ENCODE measurements around the gene PTHLH.

PTHLH gene

DNA sequence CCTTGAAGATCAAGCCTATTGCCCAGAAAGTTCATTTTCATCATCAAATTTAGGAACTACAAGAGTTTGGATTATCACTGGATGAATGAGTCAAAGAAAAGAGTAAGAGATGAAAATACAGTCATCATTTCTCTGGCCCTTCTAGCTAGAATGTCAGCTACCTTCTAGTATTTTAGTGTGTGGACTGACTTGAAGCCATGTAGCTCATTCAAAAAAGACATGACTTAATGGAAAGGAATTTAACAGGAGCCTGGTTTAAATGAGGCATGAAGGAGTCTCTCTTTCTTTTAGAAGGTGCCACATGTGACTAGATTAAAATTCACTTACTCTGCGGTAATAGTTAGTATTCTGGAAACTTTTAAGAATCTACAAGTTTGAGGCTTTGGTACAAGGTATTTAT, 7.1 kb downstream of the PTHLH start:
- H3K4me3 ChIP-seq (ENCODE audit: low read depth, low read length) = no peak overlapping the region
- TF ChIP-seq, protein P1, sequence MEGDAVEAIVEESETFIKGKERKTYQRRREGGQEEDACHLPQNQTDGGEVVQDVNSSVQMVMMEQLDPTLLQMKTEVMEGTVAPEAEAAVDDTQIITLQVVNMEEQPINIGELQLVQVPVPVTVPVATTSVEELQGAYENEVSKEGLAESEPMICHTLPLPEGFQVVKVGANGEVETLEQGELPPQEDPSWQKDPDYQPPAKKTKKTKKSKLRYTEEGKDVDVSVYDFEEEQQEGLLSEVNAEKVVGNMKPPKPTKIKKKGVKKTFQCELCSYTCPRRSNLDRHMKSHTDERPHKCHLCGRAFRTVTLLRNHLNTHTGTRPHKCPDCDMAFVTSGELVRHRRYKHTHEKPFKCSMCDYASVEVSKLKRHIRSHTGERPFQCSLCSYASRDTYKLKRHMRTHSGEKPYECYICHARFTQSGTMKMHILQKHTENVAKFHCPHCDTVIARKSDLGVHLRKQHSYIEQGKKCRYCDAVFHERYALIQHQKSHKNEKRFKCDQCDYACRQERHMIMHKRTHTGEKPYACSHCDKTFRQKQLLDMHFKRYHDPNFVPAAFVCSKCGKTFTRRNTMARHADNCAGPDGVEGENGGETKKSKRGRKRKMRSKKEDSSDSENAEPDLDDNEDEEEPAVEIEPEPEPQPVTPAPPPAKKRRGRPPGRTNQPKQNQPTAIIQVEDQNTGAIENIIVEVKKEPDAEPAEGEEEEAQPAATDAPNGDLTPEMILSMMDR (IDR thresholded peaks at IDR 0.05; ENCODE audit: insufficient read depth, low read depth, low read length, missing control alignments) = no peak
- no peak for DNase-seq (ENCODE audit: low read depth)

DNA sequence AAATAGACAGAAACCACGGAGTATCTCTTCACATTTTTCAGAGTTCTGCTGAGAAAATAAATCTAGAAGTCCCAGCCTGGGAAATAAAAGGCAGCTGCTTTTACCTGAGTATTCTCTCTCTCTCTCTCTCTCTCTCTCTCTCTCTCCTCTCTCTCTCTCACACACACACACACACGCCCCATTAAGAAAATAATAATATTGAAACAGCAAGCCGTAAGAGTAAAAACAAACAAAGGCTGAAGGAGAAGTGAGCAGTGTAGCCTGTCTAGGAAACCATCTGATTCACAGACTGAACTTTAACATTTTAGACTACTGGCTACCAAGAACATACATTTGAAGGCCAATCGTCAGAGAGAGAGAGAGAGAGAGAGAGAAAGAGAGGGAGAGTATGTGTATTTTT, 8.4 kb downstream of the PTHLH start:
- no peak overlapping the region for H3K4me3 ChIP-seq (ENCODE audit: low read depth, low read length)
- no peak for DNase-seq (ENCODE audit: low read depth)

DNA sequence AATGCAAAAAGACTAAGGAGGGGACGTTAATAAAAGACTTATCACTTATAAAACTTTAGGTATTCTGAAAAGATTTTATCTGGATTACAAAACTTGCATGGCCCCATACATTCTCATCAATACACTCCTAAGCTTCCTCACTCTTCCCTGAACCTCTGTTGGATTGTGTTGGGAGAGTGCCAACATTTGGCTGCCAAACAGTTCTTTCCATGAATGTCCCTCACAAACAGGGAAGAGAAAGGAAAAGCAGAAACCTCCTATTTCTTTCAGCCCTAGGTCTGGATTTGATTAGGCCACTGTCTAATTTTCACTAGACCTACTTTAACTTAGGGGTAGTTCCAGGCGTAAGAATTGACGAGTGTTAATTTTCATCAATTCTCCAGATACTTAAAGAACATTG, 11.7 kb downstream of the PTHLH start:
- no peak overlapping the region for H3K4me3 ChIP-seq (ENCODE audit: low read depth, low read length)
- TF ChIP-seq, protein P1 (IDR thresholded peaks at IDR 0.05; ENCODE audit: insufficient read depth, low read depth, low read length, missing control alignments) = no peak
- no peak for DNase-seq (ENCODE audit: low read depth)

More for the DNA sequence above, 8.4 kb downstream of the PTHLH start:
- TF ChIP-seq, protein P1 (IDR thresholded peaks at IDR 0.05; ENCODE audit: insufficient read depth, low read depth, low read length, missing control alignments) = no peak

DNA sequence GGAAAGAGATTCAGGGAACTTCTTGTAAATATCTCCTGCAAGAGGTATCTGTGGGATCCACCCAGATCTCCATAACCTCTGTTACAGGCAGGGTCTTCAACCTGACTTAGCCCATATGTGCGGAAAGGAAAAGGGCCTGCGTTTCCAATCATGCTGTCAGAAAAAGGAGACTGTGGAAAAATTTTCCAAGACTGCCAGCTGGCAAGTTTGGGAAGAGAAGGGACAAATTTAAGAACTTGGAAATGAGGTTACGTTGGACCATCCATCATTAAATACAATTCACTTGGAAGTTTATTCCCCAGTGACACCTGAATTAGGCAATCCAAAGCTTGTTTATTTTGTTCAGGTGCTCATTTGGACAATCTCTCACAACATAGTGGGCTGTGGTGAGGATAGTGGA, 13.9 kb downstream of the PTHLH start:
- no peak overlapping the region for H3K4me3 ChIP-seq (ENCODE audit: low read depth, low read length)
- DNase-seq (ENCODE audit: low read depth) = no peak
- TF ChIP-seq, protein P1 (IDR thresholded peaks at IDR 0.05; ENCODE audit: insufficient read depth, low read depth, low read length, missing control alignments) = no peak

DNA sequence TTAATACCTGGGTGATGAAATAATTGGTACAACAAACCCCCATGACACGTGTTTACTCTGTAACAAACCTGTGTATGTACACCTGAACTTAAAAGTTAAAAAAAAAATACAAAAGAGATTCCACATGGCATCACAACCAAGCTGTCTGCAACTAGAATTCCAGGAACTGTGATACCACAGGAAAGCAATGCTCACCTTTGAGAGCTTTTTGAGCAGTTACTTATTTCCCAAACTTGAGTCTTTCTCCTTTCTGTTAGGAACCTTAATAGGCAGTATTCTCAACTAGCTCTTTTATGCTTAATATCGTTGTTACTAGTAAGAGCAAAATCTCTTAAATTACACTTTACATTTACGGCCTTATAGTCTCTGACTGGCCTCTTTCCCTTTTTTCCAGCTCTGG, 15.2 kb downstream of the PTHLH start:
- no peak for DNase-seq (ENCODE audit: low read depth)
- TF ChIP-seq, protein P1 (IDR thresholded peaks at IDR 0.05; ENCODE audit: insufficient read depth, low read depth, low read length, missing control alignments) = no peak
- H3K4me3 ChIP-seq (ENCODE audit: low read depth, low read length) = no peak overlapping the region

DNA sequence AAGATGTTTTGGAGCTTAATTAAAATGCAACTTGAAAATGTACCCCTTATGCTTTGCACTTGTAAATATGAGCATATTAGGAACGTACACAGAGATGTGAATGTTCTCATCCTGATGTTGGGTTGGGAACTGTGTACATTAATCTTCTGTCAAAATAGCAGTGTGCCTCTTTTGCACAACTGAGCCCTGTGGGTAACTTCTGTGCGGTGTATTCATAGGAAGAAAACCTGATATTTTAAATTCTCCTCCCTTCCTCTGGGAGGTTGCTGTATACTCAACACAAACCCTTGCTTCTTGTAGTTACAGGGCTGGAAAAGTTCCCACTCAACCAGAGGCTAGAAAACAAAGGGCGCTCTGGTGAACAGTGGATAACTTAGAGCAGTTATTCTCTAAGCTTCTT, 18.7 kb downstream of the PTHLH start:
- TF ChIP-seq, protein P1 (IDR thresholded peaks at IDR 0.05; ENCODE audit: insufficient read depth, low read depth, low read length, missing control alignments) = no peak
- no peak for DNase-seq (ENCODE audit: low read depth)
- H3K4me3 ChIP-seq (ENCODE audit: low read depth, low read length) = no peak overlapping the region

DNA sequence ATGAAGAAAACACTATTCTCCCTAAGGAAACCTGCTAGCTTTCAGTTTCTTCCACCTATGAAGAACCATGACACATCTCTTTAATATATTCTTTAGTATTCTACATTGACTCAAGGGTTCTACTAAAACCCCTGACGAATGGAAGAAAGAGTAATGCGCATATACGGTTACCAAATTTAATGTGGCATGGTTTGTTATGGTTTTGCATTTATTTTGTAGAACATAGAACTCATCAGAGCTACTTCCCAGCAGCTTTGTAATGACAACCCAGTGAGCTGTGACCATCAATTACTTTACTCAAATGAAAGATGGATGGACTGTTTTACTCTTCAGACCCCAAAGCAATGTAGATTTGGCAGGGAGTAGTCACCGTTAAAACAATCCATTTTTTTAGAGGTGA, 19.2 kb downstream of the PTHLH start:
- TF ChIP-seq, protein P1 (IDR thresholded peaks at IDR 0.05; ENCODE audit: insufficient read depth, low read depth, low read length, missing control alignments) = no peak

More for the DNA sequence above, 19.2 kb downstream of the PTHLH start:
- DNase-seq (ENCODE audit: low read depth) = no peak
- H3K4me3 ChIP-seq (ENCODE audit: low read depth, low read length) = no peak overlapping the region

All from GM12865 (cell line).